Hematopoietic multipotent progenitor cell treated with erythropoietin and hydrocortisone succinate and interleukin-3 and kit ligand, for 15 days (in vitro differentiated cells): ENCODE data around the gene CAMKK2.
"Not testable (repeated sequence)": the region's sequence is repeated elsewhere in the genome, so short reads cannot be mapped to it uniquely, and the experiment has no call there.

ENCODE experiments used
- DNase-seq: peaks from one replicate; pipeline ENCODE4 v3.0.0-alpha.2; 2015; ENCODE audit warnings: low spot score

Gene CAMKK2

DNA sequence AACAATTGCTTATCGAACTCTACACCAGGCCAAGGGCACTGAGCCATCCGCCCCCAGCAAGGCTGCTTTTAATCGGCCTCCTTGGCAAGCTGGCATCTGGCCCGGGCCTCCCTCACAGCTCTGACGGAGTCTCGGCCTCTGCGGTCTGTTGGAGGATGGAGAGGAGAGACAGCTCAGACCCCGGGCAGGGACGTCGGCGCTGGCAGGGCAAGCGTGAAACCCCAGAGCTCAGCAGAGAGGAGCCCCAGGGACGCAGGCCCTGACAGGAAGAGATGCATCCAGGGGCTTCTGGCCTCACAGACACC is 17.5 kb downstream of the CAMKK2 start:
- DNase-seq: no peak

DNA sequence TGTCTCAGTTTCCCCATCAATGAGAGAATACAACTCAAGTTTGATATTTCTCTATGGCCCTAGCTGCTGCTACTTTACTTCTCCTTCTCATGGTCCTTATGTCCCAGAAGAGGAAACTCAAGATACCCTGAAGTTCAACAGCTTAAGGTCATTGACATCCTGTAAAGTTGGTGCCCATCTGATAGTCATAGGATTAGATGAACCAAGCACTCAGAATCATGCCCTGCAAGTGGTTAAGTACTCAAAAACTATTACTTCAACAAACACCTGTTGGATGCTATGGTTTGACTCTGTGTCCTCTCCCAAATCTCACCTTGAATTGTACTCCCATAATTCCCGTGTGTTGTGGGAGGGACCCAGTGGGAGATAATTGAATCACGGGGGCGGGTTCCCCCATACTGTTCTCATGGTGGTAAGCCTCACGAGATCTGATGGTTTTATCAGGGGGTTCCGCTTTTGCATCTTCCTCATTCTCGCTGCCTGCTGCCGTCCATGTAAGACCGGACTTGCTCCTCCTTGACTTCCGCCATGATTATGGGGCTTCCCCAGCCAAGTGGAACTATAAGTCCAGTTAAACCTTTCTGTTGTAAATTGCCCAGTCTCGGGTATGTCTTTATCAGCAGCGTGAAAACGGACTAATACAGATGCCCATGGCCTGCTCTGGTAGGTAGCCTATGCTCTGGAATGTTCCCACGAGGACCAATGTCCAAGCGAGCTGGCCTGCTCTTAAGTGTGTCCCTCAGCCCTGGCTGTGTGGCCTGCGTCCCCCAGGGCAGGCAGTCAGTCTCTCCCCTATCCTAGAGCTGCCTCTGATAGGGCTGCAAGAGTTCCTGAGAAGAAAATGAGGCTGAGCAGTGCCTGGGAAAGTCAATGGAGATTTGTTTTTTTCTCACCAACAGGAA is 18.1 kb downstream of the CAMKK2 start:
- DNase-seq: no peak

DNA sequence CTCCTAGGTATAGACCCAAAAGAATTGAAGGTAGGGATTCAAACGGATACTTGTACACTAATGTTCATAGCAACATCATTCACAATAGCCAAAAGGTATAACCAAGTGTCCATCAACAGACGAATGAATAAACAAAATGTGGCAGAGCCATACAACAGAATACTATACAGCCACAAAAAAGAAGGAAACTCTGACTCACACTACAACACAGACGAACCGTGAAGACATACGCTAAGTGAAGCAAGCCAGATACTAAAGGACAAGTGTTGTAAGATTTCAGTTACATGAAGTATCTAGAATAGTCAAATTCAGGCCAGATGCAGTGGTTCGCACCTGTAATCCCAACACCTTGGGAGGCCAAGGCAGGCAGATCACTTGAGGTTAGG is 19.1 kb downstream of the CAMKK2 start:
- no peak for DNase-seq

DNA sequence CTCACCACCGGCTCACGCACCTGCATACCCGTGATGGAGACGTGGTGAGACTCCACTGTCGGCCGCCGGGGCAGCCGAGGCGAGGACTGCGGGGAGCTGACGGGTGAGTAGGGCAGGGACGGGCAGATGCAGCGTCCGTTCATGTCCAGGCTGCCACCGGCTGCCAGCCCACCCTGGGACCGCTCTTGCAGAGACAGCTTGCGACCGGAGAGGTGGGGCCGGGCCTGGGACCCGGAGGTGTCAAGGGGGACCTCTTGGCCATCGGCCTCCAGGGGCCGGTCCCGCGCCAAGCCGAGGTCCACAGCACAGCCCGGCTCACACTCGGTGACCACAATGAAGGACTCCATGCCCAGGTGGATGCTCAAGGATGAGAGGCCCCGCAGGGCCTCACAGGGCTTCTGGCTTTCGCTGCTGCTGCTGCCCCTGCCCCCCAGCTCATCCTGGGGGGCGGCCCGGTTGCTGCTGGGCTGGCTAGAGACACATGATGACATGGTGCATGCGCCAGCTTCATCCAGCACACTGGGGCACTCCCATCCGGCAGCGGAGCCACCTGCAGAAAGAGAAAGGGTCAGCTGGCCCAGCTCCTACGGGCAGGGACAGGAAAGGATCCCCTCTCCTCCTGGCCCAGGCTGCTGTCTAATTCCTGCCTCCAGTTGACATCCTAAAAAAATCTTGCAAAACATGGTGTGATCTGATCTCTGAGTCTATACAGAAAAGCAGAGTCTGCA is 22.3 kb downstream of the CAMKK2 start:
- no peak for DNase-seq

DNA sequence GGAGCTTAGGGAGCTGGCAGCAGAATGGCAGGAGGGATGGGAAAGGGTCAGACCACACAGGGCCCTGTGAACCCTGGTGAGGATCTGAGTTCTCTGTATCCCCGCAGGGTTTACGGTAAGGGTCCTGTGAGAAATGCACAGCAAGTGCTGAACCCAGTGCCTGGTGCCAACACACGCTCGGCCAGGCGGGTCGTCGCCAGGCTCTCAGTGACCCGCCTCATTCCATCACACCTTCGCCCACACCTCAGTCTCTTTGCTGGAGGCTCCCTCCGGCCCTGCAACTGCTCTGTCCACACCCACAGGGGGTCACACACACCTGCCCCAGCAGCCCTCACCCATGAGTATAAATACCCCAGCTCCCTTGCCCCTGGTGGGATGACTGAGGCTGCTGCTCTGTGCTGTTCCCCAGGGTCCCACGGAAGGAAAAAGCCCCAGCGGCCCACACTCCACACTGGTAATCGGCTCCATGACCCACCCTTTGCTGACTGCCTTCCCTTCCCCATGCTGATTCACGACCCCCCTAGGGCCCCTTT is 23.1 kb downstream of the CAMKK2 start:
- no peak for DNase-seq

DNA sequence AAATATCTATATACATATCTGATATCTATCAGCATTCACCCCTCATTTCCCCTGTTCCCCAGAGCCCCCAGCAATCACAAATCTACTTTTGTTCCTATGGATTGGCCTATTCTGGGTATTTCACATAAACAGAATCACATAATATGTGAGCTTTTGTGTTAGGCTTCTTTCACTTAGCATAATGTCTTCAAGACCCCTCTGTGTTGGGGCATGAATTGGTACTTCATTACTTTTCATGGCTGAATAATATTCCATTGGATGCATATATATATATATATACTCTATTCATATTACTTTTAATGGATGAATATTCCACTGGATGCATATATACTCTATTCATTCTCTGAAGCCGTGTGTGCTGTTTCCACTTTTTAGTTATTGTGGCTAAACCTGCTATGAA is 28.7 kb downstream of the CAMKK2 start:
- DNase-seq: no peak

DNA sequence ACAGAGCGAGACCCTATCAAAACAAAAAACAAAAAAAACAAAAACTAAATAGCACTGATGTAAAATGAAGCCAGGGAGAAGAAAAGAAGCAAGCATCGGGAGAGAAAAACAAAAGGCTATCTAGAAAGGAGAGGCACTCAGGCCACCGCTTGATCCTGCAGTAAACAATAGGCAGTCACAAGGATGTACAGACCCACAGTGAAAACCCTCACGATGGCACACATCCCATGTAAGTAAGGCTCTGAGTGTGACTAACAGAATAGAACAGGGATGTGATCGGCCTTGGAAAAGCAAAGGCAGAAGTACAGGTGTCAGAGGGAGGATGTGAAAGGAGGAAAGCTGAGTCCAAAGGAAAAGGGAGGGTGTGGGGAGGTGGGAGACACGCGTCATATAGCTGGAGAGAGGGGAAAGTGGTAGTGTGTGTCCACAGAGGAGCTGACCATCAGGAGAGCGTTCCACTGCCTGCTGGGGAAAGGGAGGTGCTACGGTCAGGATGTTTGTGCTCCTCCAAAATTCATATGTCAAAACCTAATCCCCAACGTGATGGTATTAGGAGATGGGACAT is 31.5 kb downstream of the CAMKK2 start:
- no peak for DNase-seq

DNA sequence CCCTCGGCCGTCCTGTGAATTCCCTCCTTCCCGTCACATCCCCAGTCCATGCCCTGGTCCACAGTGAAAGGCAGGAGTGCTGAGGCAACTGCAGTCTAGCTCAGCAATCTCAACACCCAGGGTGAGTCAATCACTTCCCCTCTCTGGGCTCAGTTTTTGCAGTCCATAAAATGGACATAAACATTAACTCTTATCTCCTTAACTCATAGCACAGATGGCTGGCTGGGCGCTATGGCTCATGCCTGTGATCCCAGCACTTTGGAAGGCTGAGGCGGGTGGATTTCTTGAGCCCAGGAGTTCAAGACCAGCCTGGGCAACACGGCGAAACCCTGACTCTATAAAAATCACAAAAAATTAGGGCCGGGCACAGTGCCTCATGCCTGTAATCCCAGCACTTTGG is 32.4 kb downstream of the CAMKK2 start:
- DNase-seq: no peak

DNA sequence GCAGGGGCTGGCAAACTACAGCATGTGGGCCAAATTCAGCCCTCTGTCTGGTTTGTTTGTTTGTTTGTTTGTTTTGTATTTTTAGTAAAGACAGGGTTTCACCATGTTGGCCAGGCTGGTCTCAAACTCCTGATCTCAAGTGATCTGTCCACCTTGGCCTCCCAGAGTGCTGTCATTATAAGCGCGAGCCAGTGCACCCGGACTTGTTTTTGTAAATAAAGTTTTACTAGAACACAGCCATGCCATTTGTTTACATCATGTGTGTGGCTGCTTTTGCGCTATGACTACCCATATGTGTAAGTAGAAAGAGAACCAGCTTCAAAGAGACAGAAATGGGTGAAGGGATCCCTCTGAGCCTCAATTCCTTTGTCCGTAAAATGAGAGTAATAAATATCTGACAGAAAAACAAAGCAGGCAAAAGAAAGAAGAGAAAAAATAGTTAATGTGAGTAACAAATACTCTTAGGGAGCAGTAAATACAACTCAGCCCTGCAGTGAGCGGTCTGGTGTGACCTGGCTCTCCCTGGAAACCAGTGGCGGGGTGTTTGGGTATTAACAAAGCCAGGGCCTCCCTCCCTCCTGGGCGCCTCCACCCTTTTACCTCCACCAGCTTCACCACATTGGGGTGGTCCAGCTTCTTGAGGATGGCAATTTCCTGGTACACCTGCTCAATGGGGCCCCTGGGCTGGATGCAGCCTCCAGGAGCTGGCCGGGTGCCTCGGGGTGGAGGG is 33.1 kb downstream of the CAMKK2 start:
- no peak for DNase-seq

DNA sequence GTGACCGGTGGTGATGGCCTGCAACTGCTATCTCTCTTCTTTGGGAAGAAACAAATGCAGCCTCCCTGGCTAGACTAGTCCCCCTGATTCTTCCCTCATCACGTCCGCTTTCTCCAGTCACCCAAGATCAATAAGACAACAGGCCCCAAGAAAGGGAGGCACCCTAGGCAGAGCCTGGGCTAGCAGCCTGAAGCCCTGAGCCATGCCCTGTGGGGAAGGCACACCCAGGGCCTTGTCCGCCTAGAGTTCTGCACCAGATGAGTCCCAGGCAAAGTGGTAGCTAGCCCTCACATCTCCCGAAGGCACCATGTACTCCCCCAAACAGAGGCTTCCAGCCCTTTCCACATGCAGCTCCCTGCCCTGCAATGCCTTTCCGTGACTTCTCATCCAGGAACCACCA is 35.1 kb downstream of the CAMKK2 start:
- DNase-seq: no peak

DNA sequence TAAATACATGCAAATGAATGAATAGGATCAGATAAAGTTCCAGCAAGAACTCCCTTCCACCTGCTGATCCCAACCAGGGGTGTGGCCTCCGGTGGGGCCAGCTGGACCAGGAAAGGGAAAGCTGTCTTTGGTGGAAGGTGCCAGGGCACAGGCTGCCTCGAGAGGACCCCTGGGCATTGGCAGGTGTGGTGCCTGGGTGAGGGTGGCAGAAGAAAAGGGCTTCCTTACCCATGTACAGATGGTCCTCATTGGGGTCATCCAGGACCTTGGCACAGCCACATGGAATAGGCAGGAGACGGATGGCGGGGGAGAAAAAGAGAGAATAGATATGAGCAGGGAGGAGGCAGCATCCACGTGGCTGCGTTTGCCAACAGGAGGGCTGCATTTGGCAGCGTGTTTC is 36.4 kb downstream of the CAMKK2 start:
- no peak for DNase-seq

DNA sequence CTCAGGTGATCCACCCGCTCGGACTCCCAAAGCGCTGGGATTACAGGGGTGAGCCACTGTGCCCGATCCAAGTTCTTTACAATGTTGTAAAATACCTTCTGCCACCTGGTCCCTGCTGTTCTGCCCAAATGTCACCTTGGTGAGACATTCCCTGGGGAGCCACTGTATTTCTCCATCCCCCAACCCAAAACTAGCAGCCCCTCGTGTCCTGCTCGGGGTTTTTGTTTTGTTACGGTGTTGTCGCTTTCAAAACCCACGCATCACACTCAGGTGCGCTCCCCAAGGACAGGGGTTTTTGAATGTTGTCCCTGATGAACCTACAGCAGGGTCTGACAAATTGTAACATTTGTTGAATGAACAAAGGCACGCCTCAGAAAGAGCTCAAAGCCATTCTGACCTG is 37.4 kb downstream of the CAMKK2 start:
- no peak for DNase-seq

DNA sequence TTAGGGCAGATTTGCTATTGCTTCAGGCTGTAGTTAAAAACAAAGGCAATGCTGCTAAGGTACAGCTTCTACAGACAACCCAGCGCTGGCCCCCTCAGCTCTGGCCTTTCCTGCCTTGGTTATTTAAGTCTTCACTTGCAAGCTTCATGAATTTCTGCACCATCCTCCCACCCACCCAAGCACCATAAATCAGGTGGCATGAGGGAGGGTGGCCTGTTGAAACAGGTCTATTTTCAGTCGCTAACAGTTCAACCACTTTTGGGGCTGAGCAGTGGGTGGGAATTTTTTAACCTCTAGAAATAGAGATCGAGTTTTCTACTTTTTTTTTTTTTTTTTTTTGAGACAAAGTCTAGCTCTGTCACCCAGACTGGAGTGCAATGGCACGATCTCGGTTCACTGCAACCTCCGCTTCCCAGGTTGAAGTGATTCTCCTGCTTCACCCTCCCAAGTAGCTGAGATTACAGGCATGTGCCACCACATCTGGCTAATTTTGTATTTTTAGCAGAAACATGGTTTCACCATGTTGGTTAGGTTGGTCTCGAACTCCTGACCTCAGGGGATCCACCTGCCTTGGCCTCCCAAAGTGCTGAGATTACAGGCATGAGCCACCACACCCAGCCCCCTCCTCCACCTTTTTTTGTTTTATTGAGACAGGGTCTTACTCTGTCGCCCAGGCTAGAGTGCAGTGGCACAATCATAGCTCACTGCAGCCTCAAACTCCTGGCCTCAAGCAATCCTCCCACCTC is 38.6 kb downstream of the CAMKK2 start:
- DNase-seq: not testable (repeated sequence)

DNA sequence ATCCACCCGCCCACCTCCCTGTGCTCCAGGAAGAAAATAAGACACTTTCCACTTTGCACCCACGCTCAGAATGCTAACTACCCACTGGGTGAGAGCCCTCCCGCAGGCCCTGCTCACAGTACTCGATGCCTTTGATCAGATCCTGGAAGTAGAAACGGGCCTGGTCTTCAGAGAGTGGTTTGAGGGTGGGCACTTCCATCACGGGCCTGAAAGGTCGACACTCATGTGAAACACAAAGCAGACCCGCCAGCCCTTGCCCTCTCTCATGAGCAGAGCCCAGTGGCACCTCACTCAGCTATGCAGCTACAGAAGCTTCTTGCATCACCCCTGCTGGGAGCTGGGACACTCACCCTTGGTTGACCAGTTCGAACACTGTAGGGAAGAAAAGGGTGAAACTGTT is 41.1 kb downstream of the CAMKK2 start:
- no peak for DNase-seq

DNA sequence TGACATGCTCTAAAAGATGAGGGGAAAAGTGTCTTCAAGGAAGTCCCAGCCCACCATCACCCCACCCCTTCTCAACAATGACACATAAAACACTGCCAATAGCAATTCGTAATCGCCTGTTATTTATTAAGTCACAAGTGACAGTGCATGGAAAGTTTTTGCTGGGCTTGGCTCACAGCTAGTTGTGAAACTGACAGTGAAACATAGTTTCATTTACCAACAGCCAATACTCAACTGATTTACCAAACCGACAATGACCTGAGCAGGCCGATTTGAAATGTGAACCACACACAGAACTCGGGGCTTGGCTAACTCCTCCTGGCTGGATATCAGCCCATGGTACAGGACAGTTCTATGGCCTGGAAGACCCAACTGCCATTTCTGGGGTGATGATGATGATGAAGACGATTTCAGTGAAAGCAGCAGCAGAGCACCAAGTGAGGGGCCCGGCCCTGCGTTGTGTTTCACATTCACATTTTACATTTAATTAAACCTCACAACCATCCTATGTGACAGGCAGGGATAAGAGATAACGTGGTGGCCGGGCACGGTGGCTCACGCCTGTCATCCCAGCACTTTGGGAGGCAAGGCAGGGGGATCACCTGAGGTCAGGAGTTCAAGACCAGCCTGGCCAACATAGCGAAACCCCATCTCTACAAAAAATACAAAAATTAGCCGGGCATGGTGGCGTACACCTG is 42.7 kb downstream of the CAMKK2 start:
- no peak for DNase-seq

DNA sequence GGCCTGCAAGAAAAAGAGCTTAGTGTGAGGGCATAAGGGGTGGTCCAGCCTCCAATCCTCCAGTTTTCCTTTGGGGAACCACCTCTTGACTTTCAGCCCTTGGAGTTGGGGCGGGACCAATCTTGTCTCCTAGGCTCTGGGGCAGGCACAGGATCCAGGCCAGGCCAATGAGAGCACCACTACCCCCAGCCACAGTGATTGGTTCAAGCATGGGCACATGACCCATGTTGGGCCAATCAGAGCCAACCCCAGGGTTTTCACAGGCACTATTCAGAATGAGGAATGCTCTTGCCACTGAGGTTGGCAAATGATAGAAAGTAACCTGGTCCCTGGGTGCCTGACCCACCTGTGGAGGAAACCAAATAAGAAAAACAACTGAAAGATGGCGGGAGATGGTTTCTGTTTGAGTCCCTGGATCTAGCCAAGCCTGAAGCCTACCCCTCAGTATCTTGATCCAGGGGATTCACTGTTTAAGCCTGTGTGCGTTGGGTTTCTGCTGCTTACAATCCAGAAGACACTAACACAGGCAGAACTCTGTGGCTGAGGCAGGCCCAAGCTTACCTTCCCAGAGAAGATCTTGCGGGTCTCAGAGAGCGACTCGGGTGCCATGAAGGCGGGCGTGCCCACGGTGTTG is 43.7 kb downstream of the CAMKK2 start:
- no peak for DNase-seq

DNA sequence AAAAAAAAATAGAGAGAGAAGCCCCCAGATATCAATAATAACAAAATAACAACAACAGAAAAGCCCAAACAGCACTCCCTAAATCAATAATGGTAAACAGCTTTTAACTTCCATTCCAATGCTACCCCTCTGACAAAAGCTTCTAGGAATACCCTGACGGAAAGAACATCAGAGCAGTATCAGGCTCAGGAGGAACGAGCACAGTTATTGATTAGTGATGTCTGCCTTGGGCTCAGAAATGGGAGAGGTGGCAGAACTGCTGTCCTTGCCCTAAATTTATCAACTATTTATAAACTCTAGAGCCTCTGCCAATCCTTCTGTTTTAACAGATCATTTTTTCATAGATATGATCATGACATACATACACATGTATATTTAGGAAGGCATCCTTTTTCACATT is 44.7 kb downstream of the CAMKK2 start:
- no peak for DNase-seq

DNA sequence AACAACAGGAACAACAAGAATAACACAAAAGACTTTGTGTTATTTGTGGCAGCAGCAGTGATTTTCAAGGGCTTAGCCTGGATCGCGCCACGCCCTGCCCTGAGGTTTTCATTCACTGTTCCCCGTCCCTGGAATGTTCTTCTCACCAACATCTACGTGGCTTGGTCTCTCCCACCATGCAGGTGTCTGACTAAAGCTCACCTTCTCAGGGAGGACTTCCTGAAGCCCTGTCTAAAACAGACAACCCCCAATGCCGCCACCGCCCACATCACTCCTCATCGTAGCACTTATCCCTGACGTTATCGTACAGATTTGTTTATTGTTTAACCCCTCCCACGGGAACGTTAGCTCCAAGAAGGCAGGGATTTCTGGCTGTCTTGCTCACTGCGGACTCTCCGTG is 46.1 kb downstream of the CAMKK2 start:
- no peak for DNase-seq

DNA sequence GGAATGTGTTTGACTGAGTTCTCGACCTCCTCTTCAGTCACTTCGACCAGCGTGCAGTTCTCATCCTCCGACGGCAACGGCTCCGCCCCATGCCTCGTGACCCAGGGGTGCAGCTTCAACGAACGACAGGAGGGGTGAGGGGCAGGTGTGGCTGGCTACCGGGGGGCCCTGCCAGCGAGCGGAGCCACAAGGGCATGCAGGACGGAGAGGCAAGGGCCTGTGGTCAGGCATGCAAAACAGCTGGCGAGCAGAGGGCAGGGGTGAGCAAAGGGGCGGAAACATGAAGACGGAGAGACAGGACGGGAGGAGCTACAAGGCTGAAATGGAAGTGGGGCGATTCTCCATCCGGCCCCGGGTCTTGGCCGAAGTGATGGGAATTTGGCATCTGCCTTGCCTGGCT is 47.9 kb downstream of the CAMKK2 start:
- no peak for DNase-seq

DNA sequence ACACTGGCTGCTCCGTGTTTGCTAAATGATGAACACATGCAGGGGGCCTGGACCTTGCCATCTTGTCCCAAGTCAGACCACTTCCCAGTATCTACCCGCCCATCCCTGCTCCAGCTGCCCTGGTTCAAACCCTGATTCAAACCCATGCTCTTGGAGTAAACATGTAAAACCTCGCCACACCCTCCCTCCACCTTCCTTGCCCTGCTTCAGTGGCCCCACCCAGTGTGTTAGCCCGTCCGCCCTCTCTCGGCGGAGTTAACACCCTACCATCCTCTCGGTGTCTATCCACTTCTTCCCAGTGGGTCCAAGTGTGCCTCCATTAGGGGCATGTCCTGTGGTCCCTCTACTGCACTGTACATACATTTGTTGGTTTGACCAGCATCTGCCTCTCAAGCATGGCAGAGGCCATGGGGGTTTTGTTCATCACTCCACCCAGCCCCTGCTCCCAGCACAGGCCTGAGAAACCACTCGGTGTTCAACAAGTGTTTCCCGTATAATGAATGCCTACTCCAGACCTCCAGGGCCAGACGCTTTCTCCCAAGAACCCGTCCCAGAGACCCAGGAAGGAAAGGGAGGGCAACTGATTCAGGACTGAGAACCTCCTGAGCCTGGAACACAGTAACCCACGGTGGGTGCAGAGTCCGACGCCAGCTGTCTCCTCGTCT is 49.5 kb downstream of the CAMKK2 start:
- peak; percentile 62 for DNase-seq
